SK-N-MC (cell line): Measurements from ENCODE around the gene FLNB.

ENCODE experiments used
- EZH2 ChIP-seq: fragments of 200-600 bp; sonication (generic); IDR thresholded peaks from one replicate; pipeline ENCODE4 v1.6.1; 2017; ENCODE audit warnings: antibody characterized with exemption
- FOXP2 ChIP-seq: optimal IDR thresholded peaks from 2 replicates; pipeline ENCODE3; 2011; ENCODE audit warnings: mild to moderate bottlenecking, moderate library complexity; ENCODE audit not compliant: insufficient read depth; ENCODE audit errors: extremely low read length, control extremely low read depth
- POLR2AphosphoS5 ChIP-seq: IDR thresholded peaks from 2 replicates; pipeline ENCODE4 v1.6.1; 2012; ENCODE audit warnings: mild to moderate bottlenecking, low read depth, low read length, borderline replicate concordance

DNA sequence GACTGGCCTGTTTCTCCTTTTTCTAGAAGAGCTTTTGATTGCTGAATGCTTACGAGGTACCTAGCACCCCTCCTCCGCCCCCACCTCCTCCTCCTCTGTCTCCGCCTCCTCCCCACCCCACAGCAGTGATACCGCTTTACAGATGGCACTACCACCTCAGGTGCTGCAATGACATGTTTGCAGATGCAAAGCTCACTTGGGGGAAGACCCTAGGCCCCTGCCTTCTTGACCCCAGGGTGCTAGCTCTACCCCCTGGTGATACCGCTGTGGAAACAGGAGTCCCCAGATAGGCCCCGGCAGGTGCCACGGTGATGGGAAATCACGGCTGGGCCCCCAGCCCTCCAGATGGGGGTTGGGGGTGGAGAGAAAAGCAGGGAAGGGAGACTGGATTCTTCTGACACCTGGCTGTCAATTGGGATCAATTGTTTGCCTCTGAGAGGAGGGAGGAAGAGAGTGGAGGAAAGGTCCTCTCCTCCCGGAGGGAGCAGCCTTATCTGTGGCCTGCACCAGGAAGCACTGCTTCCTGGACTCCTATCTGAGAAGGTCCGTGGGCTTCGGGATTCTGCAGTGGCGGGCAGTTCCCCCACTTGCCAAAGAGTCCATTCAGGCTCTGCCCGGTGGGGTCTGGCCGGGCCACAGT, 164.9 kb downstream of the FLNB start:
- no peak for TF ChIP-seq EZH2
- TF ChIP-seq POLR2AphosphoS5 = no peak
- no peak for TF ChIP-seq FOXP2
